Measurements from ENCODE around the gene CDK3.

DNA sequence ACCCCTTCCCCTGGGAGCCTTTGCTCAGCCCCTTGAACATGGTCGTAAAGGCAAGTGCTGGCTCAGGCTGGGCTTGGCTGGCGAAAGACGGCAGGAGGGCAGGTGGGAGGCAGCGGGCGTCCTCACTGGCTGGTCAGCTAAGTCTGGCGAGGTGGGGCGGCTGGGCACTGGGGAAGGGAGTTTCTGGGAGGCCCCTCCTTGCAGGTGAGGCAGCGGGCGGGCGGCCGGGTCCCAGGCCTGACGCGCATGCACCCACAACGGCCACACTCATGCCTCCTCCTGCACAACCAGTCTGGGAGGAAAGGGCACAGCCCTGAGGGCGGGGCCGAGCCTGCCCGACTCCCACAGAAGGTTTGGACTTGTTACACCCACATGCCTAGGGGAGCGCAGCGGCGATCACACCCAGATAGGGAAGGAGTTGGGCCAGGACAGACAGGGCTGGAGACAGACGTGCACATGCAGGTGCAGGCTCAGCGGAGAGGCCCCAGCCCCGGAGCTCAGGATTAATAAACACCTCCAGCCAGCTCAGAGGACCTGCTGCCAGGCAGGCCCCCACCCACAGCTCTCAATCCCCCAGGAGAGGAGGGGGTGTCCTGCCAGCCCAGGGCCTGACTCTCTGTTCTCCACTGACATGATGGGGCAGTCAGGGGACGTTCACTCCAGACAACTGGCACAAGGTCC lies 26.6 kb downstream of the CDK3 start, which contains the start of gene EVPL:
- TF ChIP-seq POLR2AphosphoS5 (IDR thresholded peaks at IDR 0.05; ENCODE audit: low read depth, low read length) (no peak), SPI1 (IDR thresholded peaks at IDR 0.05; ENCODE audit: low read depth, low read length) (no peak), POLR2A (IDR thresholded peaks at IDR 0.05; ENCODE audit: low read depth, low read length) (no peak), TAF1 (IDR thresholded peaks at IDR 0.05; ENCODE audit: low read depth, low read length) (no peak), PAX5 (IDR thresholded peaks at IDR 0.05; ENCODE audit: insufficient read depth, low read length, severe bottlenecking) (no peak), POU2F2 (IDR thresholded peaks at IDR 0.05; ENCODE audit: low read depth, low read length) (no peak)
